IMR-90 (cell line): ENCODE results near the gene INKA1.
"Not testable (repeated sequence)": the region's sequence is repeated elsewhere in the genome, so short reads cannot be mapped to it uniquely, and the experiment has no call there.

Source experiments
- BHLHE40 ChIP-seq: fragments of 150-350 bp; IDR thresholded peaks from 2 replicates; pipeline ENCODE4 v1.6.1; 2016; ENCODE audit warnings: mild to moderate bottlenecking, low read depth, low read length
- CEBPB ChIP-seq: IDR thresholded peaks from 2 replicates; pipeline ENCODE4 v1.6.1; 2012; ENCODE audit warnings: low read depth, low read length, improper control_type of control experiment
- FOS ChIP-seq: fragments of 150-350 bp; IDR thresholded peaks from 2 replicates; pipeline ENCODE4 v1.6.1; 2016; ENCODE audit warnings: low read depth, low read length
- MAFK ChIP-seq: IDR thresholded peaks from 2 replicates; pipeline ENCODE4 v1.6.1; 2012; ENCODE audit warnings: low read depth, low read length, improper control_type of control experiment
- MAZ ChIP-seq: IDR thresholded peaks from 2 replicates; pipeline ENCODE4 v1.6.1; 2012; ENCODE audit warnings: low read depth, mild to moderate bottlenecking, low read length, improper control_type of control experiment, moderate library complexity, borderline replicate concordance
- NFE2L2 ChIP-seq: fragments of 150-350 bp; IDR thresholded peaks from 2 replicates; pipeline ENCODE4 v1.6.1; 2016; ENCODE audit warnings: low read depth, mild to moderate bottlenecking, low read length
- POLR2A ChIP-seq: IDR thresholded peaks from 2 replicates; pipeline ENCODE4 v1.6.1; 2012; ENCODE audit warnings: mild to moderate bottlenecking, low read depth, low read length
- RAD21 ChIP-seq: IDR thresholded peaks from 2 replicates; pipeline ENCODE4 v1.6.1; 2012; ENCODE audit warnings: low read length, improper control_type of control experiment
- RCOR1 ChIP-seq: IDR thresholded peaks from 2 replicates; pipeline ENCODE4 v1.6.1; 2012; ENCODE audit warnings: mild to moderate bottlenecking, low read length, improper control_type of control experiment; ENCODE audit not compliant: insufficient replicate concordance
- RFX5 ChIP-seq: IDR thresholded peaks from 2 replicates; pipeline ENCODE4 v1.8.0; 2012; ENCODE audit warnings: low read depth, mild to moderate bottlenecking, low read length, moderate library complexity
- SMC3 ChIP-seq: fragments of 150-350 bp; IDR thresholded peaks from 2 replicates; pipeline ENCODE4 v1.6.1; 2016; ENCODE audit warnings: low read depth, mild to moderate bottlenecking, antibody characterized with exemption, low read length, moderate library complexity
- TF ChIP-seq, protein P1 (sequence below): conservative IDR thresholded peaks from 2 replicates; pipeline ENCODE4 v1.5.1; 2012; ENCODE audit warnings: mild to moderate bottlenecking, low read depth, low read length, improper control_type of control experiment
- TF ChIP-seq, protein P2 (sequence below): fragments of 150-350 bp; IDR thresholded peaks from 2 replicates; pipeline ENCODE4 v1.6.1; 2017; ENCODE audit warnings: mild to moderate bottlenecking, antibody characterized with exemption, low read length, low read depth
- TF ChIP-seq, protein P3 (sequence below): fragments of 150-350 bp; IDR thresholded peaks from 2 replicates; pipeline ENCODE4 v1.6.1; 2016; ENCODE audit warnings: low read depth, mild to moderate bottlenecking, low read length, moderate library complexity, borderline replicate concordance

DNA sequence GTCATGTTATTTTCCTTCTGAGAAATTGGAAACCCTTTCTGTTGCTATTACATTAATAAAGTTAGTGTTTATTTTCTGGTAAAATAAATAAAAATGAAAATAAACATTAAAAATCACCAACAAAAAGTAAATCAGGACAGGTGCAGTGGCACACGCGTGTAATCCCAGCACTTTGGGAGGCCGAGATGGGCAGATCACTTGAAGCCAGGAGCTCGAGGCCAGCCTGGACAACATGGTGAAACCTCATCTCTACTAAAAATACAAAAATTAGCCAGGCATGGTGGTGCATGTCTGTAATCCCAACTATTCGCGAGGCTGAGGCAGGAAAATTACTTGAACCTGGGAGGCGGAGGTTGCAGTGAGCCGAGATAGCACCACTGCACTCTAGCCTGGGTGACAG lies 27.0 kb upstream of the INKA1 start:
- TF ChIP-seq, protein P1, sequence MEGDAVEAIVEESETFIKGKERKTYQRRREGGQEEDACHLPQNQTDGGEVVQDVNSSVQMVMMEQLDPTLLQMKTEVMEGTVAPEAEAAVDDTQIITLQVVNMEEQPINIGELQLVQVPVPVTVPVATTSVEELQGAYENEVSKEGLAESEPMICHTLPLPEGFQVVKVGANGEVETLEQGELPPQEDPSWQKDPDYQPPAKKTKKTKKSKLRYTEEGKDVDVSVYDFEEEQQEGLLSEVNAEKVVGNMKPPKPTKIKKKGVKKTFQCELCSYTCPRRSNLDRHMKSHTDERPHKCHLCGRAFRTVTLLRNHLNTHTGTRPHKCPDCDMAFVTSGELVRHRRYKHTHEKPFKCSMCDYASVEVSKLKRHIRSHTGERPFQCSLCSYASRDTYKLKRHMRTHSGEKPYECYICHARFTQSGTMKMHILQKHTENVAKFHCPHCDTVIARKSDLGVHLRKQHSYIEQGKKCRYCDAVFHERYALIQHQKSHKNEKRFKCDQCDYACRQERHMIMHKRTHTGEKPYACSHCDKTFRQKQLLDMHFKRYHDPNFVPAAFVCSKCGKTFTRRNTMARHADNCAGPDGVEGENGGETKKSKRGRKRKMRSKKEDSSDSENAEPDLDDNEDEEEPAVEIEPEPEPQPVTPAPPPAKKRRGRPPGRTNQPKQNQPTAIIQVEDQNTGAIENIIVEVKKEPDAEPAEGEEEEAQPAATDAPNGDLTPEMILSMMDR = not testable (repeated sequence)
- TF ChIP-seq SMC3, MAFK, POLR2A, RAD21, BHLHE40, NFE2L2, RFX5, CEBPB, RCOR1, MAZ, FOS: not testable (repeated sequence)
- TF ChIP-seq, protein P2, sequence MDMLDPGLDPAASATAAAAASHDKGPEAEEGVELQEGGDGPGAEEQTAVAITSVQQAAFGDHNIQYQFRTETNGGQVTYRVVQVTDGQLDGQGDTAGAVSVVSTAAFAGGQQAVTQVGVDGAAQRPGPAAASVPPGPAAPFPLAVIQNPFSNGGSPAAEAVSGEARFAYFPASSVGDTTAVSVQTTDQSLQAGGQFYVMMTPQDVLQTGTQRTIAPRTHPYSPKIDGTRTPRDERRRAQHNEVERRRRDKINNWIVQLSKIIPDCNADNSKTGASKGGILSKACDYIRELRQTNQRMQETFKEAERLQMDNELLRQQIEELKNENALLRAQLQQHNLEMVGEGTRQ = not testable (repeated sequence)
- TF ChIP-seq, protein P3, sequence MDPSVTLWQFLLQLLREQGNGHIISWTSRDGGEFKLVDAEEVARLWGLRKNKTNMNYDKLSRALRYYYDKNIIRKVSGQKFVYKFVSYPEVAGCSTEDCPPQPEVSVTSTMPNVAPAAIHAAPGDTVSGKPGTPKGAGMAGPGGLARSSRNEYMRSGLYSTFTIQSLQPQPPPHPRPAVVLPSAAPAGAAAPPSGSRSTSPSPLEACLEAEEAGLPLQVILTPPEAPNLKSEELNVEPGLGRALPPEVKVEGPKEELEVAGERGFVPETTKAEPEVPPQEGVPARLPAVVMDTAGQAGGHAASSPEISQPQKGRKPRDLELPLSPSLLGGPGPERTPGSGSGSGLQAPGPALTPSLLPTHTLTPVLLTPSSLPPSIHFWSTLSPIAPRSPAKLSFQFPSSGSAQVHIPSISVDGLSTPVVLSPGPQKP = not testable (repeated sequence)
